Colonic mucosa (tissue), 4 donors: ENCODE results near the gene USP46. TPM values are rescaled to one million over a fixed set of nuclear protein-coding genes. Genes with fewer than 3 reads are reported as not detected.

Source experiments
- DNase-seq: peaks from one replicate; pipeline ENCODE4 v3.0.0-alpha.2; 2020
- H3K27ac ChIP-seq: fragments of 200-600 bp; one replicate; pipeline ENCODE4 v1.8.0; 2021
- H3K27me3 ChIP-seq: fragments of 200-600 bp; one replicate; pipeline ENCODE4 v1.8.0; 2021
- H3K36me3 ChIP-seq: fragments of 200-600 bp; one replicate; pipeline ENCODE4 v1.8.0; 2021
- H3K4me1 ChIP-seq: fragments of 200-600 bp; one replicate; pipeline ENCODE4 v1.8.0; 2021; ENCODE audit warnings: mild to moderate bottlenecking
- H3K4me3 ChIP-seq: fragments of 200-600 bp; one replicate; pipeline ENCODE4 v1.8.0; 2021
- H3K9ac ChIP-seq, 2 donors: one replicate each; pipeline ENCODE4 v1.7.0; 2013; ENCODE audit warnings: control low read depth in 2 of 2, low read depth in 2 of 2, low read length in 2 of 2
- H3K9me3 ChIP-seq: fragments of 200-600 bp; one replicate; pipeline ENCODE4 v1.8.0; 2021
- intact Hi-C: fragments of 100-400 bp; cut with DNase I; formaldehyde crosslinking; loops from one replicate; pipeline ENCODE4 v1.14.1; 2022
- total RNA-seq, 2 donors: library from RNA; stranded (reverse); fragmentation: NEBNext Ultra II Directional in 1 of 2; extraction: Animal tissue kit (Norgen Biotek cat#: 25700) in 1 of 2; gene quantifications; one replicate each; pipeline ENCODE4 v1.2.1, GENCODE V29; 2021
- TF ChIP-seq, protein P1 (sequence below): fragments of 200-600 bp; IDR thresholded peaks from one replicate; pipeline ENCODE4 v1.8.0; 2022; ENCODE audit warnings: antibody characterized with exemption, mild to moderate bottlenecking
- donor health status: healthy.
- donor health status: DM: no; HTN: no; CAD: no.
- donor health status: DM: no; HTN: no; CAD: no.

Gene USP46, protein sequence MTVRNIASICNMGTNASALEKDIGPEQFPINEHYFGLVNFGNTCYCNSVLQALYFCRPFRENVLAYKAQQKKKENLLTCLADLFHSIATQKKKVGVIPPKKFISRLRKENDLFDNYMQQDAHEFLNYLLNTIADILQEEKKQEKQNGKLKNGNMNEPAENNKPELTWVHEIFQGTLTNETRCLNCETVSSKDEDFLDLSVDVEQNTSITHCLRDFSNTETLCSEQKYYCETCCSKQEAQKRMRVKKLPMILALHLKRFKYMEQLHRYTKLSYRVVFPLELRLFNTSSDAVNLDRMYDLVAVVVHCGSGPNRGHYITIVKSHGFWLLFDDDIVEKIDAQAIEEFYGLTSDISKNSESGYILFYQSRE
- total RNA-seq = 10 to 100 TPM; 10.0 to 15.0 TPM

DNA sequence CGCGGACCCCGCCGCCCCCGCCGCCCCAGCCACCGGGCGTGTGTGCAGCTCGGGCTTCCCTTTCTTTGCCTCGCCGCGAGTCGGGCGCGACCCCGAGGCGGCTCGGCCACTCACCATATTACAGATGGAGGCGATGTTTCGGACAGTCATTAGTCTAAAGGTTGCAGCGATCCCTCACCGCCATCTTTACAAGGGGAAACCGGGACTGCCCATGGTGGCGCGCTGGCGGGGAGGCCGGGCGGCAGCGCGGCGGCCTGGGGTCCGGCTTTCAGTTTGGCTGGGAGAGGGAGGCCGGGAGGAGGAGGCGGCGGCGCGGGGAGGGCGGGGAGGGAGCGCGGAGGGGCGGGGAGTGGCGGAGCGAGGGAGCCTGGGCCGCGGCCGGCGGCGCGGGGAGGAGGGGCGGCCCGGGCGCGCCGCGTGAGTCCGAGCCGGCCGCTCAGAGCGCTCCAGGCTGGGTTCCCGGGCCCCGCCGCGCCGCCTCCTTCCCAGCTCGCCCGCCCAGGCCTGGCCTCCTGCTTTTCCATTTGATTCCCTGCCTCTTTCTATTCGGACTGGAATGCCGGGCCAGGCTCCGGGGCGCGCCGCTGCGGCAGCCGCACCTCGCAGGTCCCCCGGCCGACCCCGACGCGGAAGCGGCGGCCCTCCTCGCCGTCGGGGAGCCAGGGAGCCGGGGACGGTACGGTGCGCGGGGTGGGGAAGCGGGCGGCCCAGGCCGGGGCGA is at the start of gene USP46:
TSS of gene USP46 (minus strand) at position 301 of the 721 bp plus-strand sequence. CDS start at position 150, 151 bp downstream.
- H3K36me3 ChIP-seq = no peaks in the 10 kb centered on the region
- peaks cover 3% of the 10 kb centered on the region for H3K4me1 ChIP-seq
- intact Hi-C loops = no loop called here
- H3K4me3 ChIP-seq = peak within 1 kb of the TSS; percentile 84
- TF ChIP-seq, protein P1, sequence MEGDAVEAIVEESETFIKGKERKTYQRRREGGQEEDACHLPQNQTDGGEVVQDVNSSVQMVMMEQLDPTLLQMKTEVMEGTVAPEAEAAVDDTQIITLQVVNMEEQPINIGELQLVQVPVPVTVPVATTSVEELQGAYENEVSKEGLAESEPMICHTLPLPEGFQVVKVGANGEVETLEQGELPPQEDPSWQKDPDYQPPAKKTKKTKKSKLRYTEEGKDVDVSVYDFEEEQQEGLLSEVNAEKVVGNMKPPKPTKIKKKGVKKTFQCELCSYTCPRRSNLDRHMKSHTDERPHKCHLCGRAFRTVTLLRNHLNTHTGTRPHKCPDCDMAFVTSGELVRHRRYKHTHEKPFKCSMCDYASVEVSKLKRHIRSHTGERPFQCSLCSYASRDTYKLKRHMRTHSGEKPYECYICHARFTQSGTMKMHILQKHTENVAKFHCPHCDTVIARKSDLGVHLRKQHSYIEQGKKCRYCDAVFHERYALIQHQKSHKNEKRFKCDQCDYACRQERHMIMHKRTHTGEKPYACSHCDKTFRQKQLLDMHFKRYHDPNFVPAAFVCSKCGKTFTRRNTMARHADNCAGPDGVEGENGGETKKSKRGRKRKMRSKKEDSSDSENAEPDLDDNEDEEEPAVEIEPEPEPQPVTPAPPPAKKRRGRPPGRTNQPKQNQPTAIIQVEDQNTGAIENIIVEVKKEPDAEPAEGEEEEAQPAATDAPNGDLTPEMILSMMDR = no peak
- no peaks in the 10 kb centered on the region for H3K9me3 ChIP-seq
- peak within 1 kb of the TSS; percentile 67 to 88 for H3K9ac ChIP-seq
- peak within 1 kb of the TSS; percentile 93 for H3K27ac ChIP-seq
- no peaks in the 10 kb centered on the region for H3K27me3 ChIP-seq
- DNase-seq = peak; percentile 74

DNA sequence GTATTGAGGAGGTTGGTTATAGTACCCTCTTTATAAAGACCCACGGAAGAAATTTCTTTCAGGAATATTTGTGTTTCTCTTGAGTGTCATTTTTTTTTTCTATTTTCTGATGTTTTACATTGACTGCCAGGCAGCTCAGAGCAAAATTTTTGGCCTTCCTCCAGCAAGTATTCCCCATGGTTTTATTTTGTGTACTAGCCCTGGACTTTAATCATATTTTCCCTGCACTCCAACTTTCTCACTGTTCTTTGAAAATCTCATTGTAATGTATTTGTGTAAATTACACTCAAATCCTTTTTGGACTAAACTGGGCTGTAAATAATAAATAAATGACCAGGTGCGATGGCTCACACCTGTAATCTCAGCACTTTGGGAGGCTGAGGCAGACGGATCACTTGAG is 45.6 kb upstream of the USP46 start:
- TF ChIP-seq, protein P1 = no peak
- no peaks in the 10 kb centered on the region for H3K9me3 ChIP-seq
- no peak overlapping the region for H3K27ac ChIP-seq
- no peak for DNase-seq
- H3K9ac ChIP-seq = no peak overlapping the region
- no peaks in the 10 kb centered on the region for H3K27me3 ChIP-seq
- no peaks in the 10 kb centered on the region for H3K4me1 ChIP-seq
- H3K4me3 ChIP-seq = no peak overlapping the region
- H3K36me3 ChIP-seq = no peaks in the 10 kb centered on the region
- intact Hi-C loops = loop anchor here (5.0 kb wide), 1 partner anchor 42 kb away; no protein-coding TSS in a partner anchor

DNA sequence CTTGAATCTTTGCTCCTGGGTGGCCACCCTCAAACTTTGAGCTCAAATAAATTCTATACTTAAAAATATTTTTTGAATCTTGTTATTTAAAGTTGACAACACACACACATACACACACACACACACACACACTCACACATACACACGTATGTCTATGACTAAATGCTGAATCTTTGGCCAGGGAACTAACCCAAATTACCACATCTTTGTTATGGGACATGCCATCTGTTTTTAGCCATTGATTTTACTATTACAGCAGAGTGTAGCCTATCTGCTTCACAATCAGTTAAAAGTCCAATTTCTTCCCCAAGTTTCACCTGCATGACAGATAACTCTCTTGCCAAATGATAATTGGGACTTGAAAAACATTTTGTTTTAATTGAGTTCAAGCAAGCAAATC is 45.0 kb upstream of the USP46 start:
- Histone ChIP-seq H3K4me1 (no peaks in the 10 kb centered on the region), H3K9ac (no peak overlapping the region), H3K9me3 (no peaks in the 10 kb centered on the region), H3K27ac (no peak overlapping the region), H3K36me3 (no peaks in the 10 kb centered on the region), H3K4me3 (no peak overlapping the region), H3K27me3 (no peaks in the 10 kb centered on the region)
- intact Hi-C loops = no loop called here
- TF ChIP-seq, protein P1 = no peak
- no peak for DNase-seq

DNA sequence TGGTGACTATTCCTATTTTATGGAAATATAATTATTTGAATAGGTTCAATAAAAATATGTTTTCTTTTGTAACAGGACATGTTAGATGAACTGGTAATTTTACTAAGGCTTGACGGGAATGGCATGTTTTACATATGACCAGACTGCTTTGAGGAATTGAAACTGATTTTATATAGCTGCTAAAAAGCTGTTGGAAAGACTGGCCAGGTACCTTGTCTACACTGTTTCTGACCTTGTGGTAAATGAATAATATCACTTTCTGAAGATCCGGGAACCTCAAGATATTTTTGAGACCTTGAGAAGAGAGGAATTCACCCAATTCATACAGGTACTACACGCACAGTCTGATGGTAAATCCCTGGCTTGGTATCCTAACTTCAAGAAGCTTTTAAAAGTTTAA is 42.1 kb upstream of the USP46 start:
- Histone ChIP-seq H3K9ac (no peak overlapping the region), H3K4me3 (no peak overlapping the region), H3K36me3 (no peaks in the 10 kb centered on the region), H3K27ac (no peak overlapping the region), H3K4me1 (no peaks in the 10 kb centered on the region), H3K27me3 (no peaks in the 10 kb centered on the region), H3K9me3 (no peaks in the 10 kb centered on the region)
- intact Hi-C loops = no loop called here
- TF ChIP-seq, protein P1 = no peak
- DNase-seq = no peak

DNA sequence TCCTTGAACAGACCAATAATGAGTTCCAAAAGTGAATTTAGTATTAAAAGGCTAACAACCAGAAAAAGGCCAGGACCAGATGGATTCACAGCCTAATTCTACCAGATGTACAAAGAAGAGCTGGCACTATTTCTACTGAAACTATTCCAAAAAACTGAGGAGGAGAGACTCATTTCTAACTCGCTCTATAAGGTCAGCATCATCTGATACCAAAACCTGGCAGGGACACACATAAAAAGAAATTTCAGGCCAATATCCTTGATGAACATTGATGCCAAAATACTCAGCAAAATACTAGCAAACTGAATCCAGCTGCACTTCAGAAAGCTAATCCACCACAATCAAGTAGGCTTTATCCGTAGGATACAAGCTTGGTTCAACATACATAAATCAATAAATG is 35.8 kb upstream of the USP46 start:
- TF ChIP-seq, protein P1 = no peak
- H3K36me3 ChIP-seq = no peaks in the 10 kb centered on the region
- no peak for DNase-seq
- intact Hi-C loops = no loop called here
- H3K27me3 ChIP-seq = no peaks in the 10 kb centered on the region
- H3K27ac ChIP-seq = no peak overlapping the region
- H3K4me3 ChIP-seq = no peak overlapping the region
- no peaks in the 10 kb centered on the region for H3K4me1 ChIP-seq
- no peaks in the 10 kb centered on the region for H3K9me3 ChIP-seq
- no peak overlapping the region for H3K9ac ChIP-seq
